Stimulated activated memory B cell treated with anti-CD40 and anti-IgM and Interleukin-4, amounts not matched to agents 10 μg/mL and 1 μg/mL and 100 μg/mL, for 72 hours (primary cell): ENCODE results near the gene DNAH12.
A peak's percentile ranks its signal among the peaks of the same experiment; 100 is the strongest.
"Not testable (repeated sequence)": the region's sequence is repeated elsewhere in the genome, so short reads cannot be mapped to it uniquely, and the experiment has no call there.

Source experiments
- ATAC-seq: fragments of 150-1000 bp; cut with Tn5 transposase; 2 replicates; pipeline ENCODE4 v1.10.0; 2021
- H3K27ac Mint-ChIP-seq: one replicate; pipeline ENCODE4 v1.8.0; 2022; ENCODE audit warnings: mild to moderate bottlenecking, mixed read lengths
- H3K27me3 Mint-ChIP-seq: one replicate; pipeline ENCODE4 v1.8.0; 2022; ENCODE audit warnings: mixed read lengths
- H3K36me3 Mint-ChIP-seq: one replicate; pipeline ENCODE4 v1.8.0; 2022; ENCODE audit warnings: mixed read lengths
- H3K4me1 Mint-ChIP-seq: one replicate; pipeline ENCODE4 v1.8.0; 2022; ENCODE audit warnings: mixed read lengths
- H3K4me3 Mint-ChIP-seq: one replicate; pipeline ENCODE4 v1.8.0; 2022; ENCODE audit warnings: mild to moderate bottlenecking, moderate library complexity, mixed read lengths
- H3K9me3 Mint-ChIP-seq: one replicate; pipeline ENCODE4 v1.8.0; 2022; ENCODE audit warnings: mixed read lengths

DNAH12 gene

GRCh38 chr3:57397175-57398026 lies 146.7 kb downstream of the DNAH12 start:
- H3K36me3 Mint-ChIP-seq, result no peaks in the 10 kb centered on the region
- H3K4me1 Mint-ChIP-seq, result peaks cover 8% of the 10 kb centered on the region
- peaks cover 20% of the 10 kb centered on the region for H3K27me3 Mint-ChIP-seq
- no peak overlapping the region for H3K27ac Mint-ChIP-seq
- H3K4me3 Mint-ChIP-seq, result no peak overlapping the region
- H3K9me3 Mint-ChIP-seq, result peaks cover 3% of the 10 kb centered on the region
- ATAC-seq, result peak; percentile 86

GRCh38 chr3:57393977-57394376 lies 150.2 kb downstream of the DNAH12 start:
- Mint-ChIP-seq H3K27me3 (peaks cover 4% of the 10 kb centered on the region), H3K4me1 (peaks cover 8% of the 10 kb centered on the region), H3K27ac (peak overlapping the region; percentile 26), H3K9me3 (peaks cover 8% of the 10 kb centered on the region), H3K36me3 (peaks cover 8% of the 10 kb centered on the region), H3K4me3 (no peak overlapping the region)
- ATAC-seq, result no peak

- H3K4me1 Mint-ChIP-seq, result peaks cover 8% of the 10 kb centered on the region
- no peak overlapping the region for H3K27ac Mint-ChIP-seq
- peaks cover 10% of the 10 kb centered on the region for H3K9me3 Mint-ChIP-seq
- no peak for ATAC-seq
- no peaks in the 10 kb centered on the region for H3K27me3 Mint-ChIP-seq
- no peak overlapping the region for H3K4me3 Mint-ChIP-seq
- peaks cover 8% of the 10 kb centered on the region for H3K36me3 Mint-ChIP-seq
Observed at GRCh38 chr3:57391767-57392166, 152.4 kb downstream of the DNAH12 start.

- H3K27me3 Mint-ChIP-seq, result no peaks in the 10 kb centered on the region
- ATAC-seq, result no peak
- H3K4me1 Mint-ChIP-seq, result peaks cover 5% of the 10 kb centered on the region
- no peak overlapping the region for H3K4me3 Mint-ChIP-seq
- H3K36me3 Mint-ChIP-seq, result peaks cover 8% of the 10 kb centered on the region
- H3K27ac Mint-ChIP-seq, result no peak overlapping the region
- peaks cover 10% of the 10 kb centered on the region for H3K9me3 Mint-ChIP-seq
Observed at GRCh38 chr3:57389271-57389670, 154.9 kb downstream of the DNAH12 start.

- Mint-ChIP-seq H3K36me3 (peaks cover 7% of the 10 kb centered on the region), H3K27ac (no peak overlapping the region), H3K9me3 (peaks cover 8% of the 10 kb centered on the region), H3K4me3 (no peak overlapping the region), H3K4me1 (peaks cover 8% of the 10 kb centered on the region), H3K27me3 (no peaks in the 10 kb centered on the region)
- no peak for ATAC-seq
Observed at GRCh38 chr3:57386307-57386706, 157.8 kb downstream of the DNAH12 start.

- H3K9me3 Mint-ChIP-seq, result peaks cover 2% of the 10 kb centered on the region
- H3K27ac Mint-ChIP-seq, result no peak overlapping the region
- no peak for ATAC-seq
- H3K36me3 Mint-ChIP-seq, result no peaks in the 10 kb centered on the region
- H3K4me3 Mint-ChIP-seq, result no peak overlapping the region
- H3K4me1 Mint-ChIP-seq, result peaks cover 8% of the 10 kb centered on the region
- no peaks in the 10 kb centered on the region for H3K27me3 Mint-ChIP-seq
Observed at GRCh38 chr3:57385498-57385897, 158.6 kb downstream of the DNAH12 start.

GRCh38 chr3:57383838-57384237 lies 160.3 kb downstream of the DNAH12 start:
- Mint-ChIP-seq H3K4me3 (no peak overlapping the region), H3K36me3 (no peaks in the 10 kb centered on the region), H3K9me3 (peaks cover 2% of the 10 kb centered on the region), H3K27ac (no peak overlapping the region), H3K4me1 (peaks cover 8% of the 10 kb centered on the region), H3K27me3 (no peaks in the 10 kb centered on the region)
- no peak for ATAC-seq

GRCh38 chr3:57383406-57383805 lies 160.7 kb downstream of the DNAH12 start:
- ATAC-seq, result no peak
- H3K27ac Mint-ChIP-seq, result no peak overlapping the region
- H3K36me3 Mint-ChIP-seq, result no peaks in the 10 kb centered on the region
- H3K27me3 Mint-ChIP-seq, result no peaks in the 10 kb centered on the region
- H3K9me3 Mint-ChIP-seq, result peaks cover 2% of the 10 kb centered on the region
- H3K4me3 Mint-ChIP-seq, result no peak overlapping the region
- H3K4me1 Mint-ChIP-seq, result peaks cover 8% of the 10 kb centered on the region

- H3K27ac Mint-ChIP-seq, result no peak overlapping the region
- H3K36me3 Mint-ChIP-seq, result no peaks in the 10 kb centered on the region
- no peak overlapping the region for H3K4me3 Mint-ChIP-seq
- ATAC-seq, result no peak
- H3K9me3 Mint-ChIP-seq, result no peaks in the 10 kb centered on the region
- H3K4me1 Mint-ChIP-seq, result peaks cover 8% of the 10 kb centered on the region
- H3K27me3 Mint-ChIP-seq, result no peaks in the 10 kb centered on the region
Observed at GRCh38 chr3:57382933-57383332, 161.2 kb downstream of the DNAH12 start.

- peaks cover 18% of the 10 kb centered on the region for H3K27me3 Mint-ChIP-seq
- peaks cover 7% of the 10 kb centered on the region for H3K9me3 Mint-ChIP-seq
- H3K4me3 Mint-ChIP-seq, result no peak overlapping the region
- no peak overlapping the region for H3K27ac Mint-ChIP-seq
- H3K36me3 Mint-ChIP-seq, result no peaks in the 10 kb centered on the region
- ATAC-seq, result no peak
- no peaks in the 10 kb centered on the region for H3K4me1 Mint-ChIP-seq
Observed at GRCh38 chr3:57370341-57370740, 173.8 kb downstream of the DNAH12 start.

GRCh38 chr3:57365089-57365488 lies 179.1 kb downstream of the DNAH12 start:
- not testable (repeated sequence) for H3K9me3 Mint-ChIP-seq, ATAC-seq, H3K36me3 Mint-ChIP-seq, H3K4me1 Mint-ChIP-seq, H3K27me3 Mint-ChIP-seq, H3K4me3 Mint-ChIP-seq, H3K27ac Mint-ChIP-seq

GRCh38 chr3:57356275-57356674 lies 187.9 kb downstream of the DNAH12 start:
- not testable (repeated sequence) for H3K36me3 Mint-ChIP-seq, H3K27me3 Mint-ChIP-seq, ATAC-seq, H3K9me3 Mint-ChIP-seq, H3K27ac Mint-ChIP-seq, H3K4me1 Mint-ChIP-seq, H3K4me3 Mint-ChIP-seq

- no peaks in the 10 kb centered on the region for H3K36me3 Mint-ChIP-seq
- no peak overlapping the region for H3K4me3 Mint-ChIP-seq
- peaks cover 9% of the 10 kb centered on the region for H3K4me1 Mint-ChIP-seq
- H3K27me3 Mint-ChIP-seq, result no peaks in the 10 kb centered on the region
- no peak for ATAC-seq
- H3K9me3 Mint-ChIP-seq, result no peaks in the 10 kb centered on the region
- H3K27ac Mint-ChIP-seq, result no peak overlapping the region
Observed at GRCh38 chr3:57354768-57355167, 189.4 kb downstream of the DNAH12 start.

- H3K4me3 Mint-ChIP-seq, result no peak overlapping the region
- H3K4me1 Mint-ChIP-seq, result peaks cover 9% of the 10 kb centered on the region
- H3K27me3 Mint-ChIP-seq, result no peaks in the 10 kb centered on the region
- H3K9me3 Mint-ChIP-seq, result peaks cover 5% of the 10 kb centered on the region
- no peak for ATAC-seq
- H3K27ac Mint-ChIP-seq, result no peak overlapping the region
- no peaks in the 10 kb centered on the region for H3K36me3 Mint-ChIP-seq
Observed at GRCh38 chr3:57350271-57350670, 193.9 kb downstream of the DNAH12 start.

GRCh38 chr3:57339071-57339642 lies 205.0 kb downstream of the DNAH12 start:
- H3K27ac Mint-ChIP-seq, ATAC-seq, H3K4me3 Mint-ChIP-seq, H3K4me1 Mint-ChIP-seq, H3K9me3 Mint-ChIP-seq, H3K36me3 Mint-ChIP-seq: not testable (repeated sequence)
- peaks cover 50% of the 10 kb centered on the region for H3K27me3 Mint-ChIP-seq
